Stomach (tissue), 4 donors: ENCODE measurements around the gene FIS1.

Source experiments
- POLR2A ChIP-seq, 4 donors: fragments of 450-650 bp; IDR thresholded peaks; one replicate each; pipeline ENCODE4 v1.6.1; 2016; ENCODE audit warnings: antibody characterized with exemption in 4 of 4, control low read depth in 2 of 4, mild to moderate bottlenecking in 1 of 4, moderate library complexity in 1 of 4
- TF ChIP-seq, protein P1 (sequence below), 7 experiments: fragments of 450-650 bp in 4 of 7; fragments of 200-600 bp in 3 of 7; sonication (generic) in 3 of 7; IDR thresholded peaks; one replicate each; pipeline ENCODE4 v1.5.1; 2016 to 2019; ENCODE audit warnings: antibody characterized with exemption in 7 of 7, control low read depth in 2 of 7, mild to moderate bottlenecking in 1 of 7

- TF ChIP-seq, protein P1, sequence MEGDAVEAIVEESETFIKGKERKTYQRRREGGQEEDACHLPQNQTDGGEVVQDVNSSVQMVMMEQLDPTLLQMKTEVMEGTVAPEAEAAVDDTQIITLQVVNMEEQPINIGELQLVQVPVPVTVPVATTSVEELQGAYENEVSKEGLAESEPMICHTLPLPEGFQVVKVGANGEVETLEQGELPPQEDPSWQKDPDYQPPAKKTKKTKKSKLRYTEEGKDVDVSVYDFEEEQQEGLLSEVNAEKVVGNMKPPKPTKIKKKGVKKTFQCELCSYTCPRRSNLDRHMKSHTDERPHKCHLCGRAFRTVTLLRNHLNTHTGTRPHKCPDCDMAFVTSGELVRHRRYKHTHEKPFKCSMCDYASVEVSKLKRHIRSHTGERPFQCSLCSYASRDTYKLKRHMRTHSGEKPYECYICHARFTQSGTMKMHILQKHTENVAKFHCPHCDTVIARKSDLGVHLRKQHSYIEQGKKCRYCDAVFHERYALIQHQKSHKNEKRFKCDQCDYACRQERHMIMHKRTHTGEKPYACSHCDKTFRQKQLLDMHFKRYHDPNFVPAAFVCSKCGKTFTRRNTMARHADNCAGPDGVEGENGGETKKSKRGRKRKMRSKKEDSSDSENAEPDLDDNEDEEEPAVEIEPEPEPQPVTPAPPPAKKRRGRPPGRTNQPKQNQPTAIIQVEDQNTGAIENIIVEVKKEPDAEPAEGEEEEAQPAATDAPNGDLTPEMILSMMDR (IDR thresholded peaks at IDR 0.05) = no peak
- no peak for TF ChIP-seq POLR2A (IDR thresholded peaks at IDR 0.05)
Observed at GRCh38 chr7:101241015-101241363, 3.9 kb downstream of the FIS1 start.
